HEK293 (cell line): ENCODE results near the gene SLC25A45.

Source experiments
- BCL11B ChIP-seq: fragments of 450-650 bp; formaldehyde crosslinking; IDR thresholded peaks from 2 replicates; pipeline ENCODE4 v1.5.1; 2016; ENCODE audit warnings: low read depth, missing biosample characterization, missing genetic modification characterization
- HOXD13 ChIP-seq: sonication (generic); formaldehyde crosslinking; IDR thresholded peaks from 2 replicates; pipeline ENCODE4 v1.8.0; 2022; ENCODE audit warnings: missing genetic modification reagents, borderline replicate concordance
- IKZF3 ChIP-seq: fragments of 450-650 bp; IDR thresholded peaks from 2 replicates; pipeline ENCODE4 v1.5.0; 2018; ENCODE audit warnings: missing biosample characterization, mild to moderate bottlenecking, missing genetic modification characterization, moderate library complexity
- SETDB1 ChIP-seq: IDR thresholded peaks from one replicate; pipeline ENCODE4 v1.6.1; 2017; ENCODE audit warnings: mild to moderate bottlenecking, low read length, moderate library complexity, mixed read lengths; ENCODE audit not compliant: insufficient read length
- YY2 ChIP-seq: fragments of 450-650 bp; formaldehyde crosslinking; IDR thresholded peaks from 2 replicates; pipeline ENCODE4 v1.5.1; 2016; ENCODE audit warnings: missing biosample characterization, missing genetic modification characterization
- ZBTB1 ChIP-seq: fragments of 450-650 bp; formaldehyde crosslinking; IDR thresholded peaks from 2 replicates; pipeline ENCODE4 v1.5.1; 2016; ENCODE audit warnings: missing biosample characterization, missing genetic modification characterization
- ZBTB17 ChIP-seq: fragments of 450-650 bp; formaldehyde crosslinking; IDR thresholded peaks from 2 replicates; pipeline ENCODE4 v1.5.1; 2016; ENCODE audit warnings: missing biosample characterization, missing genetic modification characterization
- ZNF169 ChIP-seq: fragments of 450-650 bp; formaldehyde crosslinking; IDR thresholded peaks from 2 replicates; pipeline ENCODE4 v1.5.1; 2016; ENCODE audit warnings: missing biosample characterization, missing genetic modification characterization
- ZNF174 ChIP-seq: fragments of 450-650 bp; formaldehyde crosslinking; IDR thresholded peaks from 2 replicates; pipeline ENCODE4 v1.5.0; 2017; ENCODE audit warnings: missing biosample characterization, mild to moderate bottlenecking, missing genetic modification characterization
- ZNF19 ChIP-seq: fragments of 450-650 bp; formaldehyde crosslinking; IDR thresholded peaks from 2 replicates; pipeline ENCODE4; 2016; ENCODE audit warnings: missing biosample characterization, missing genetic modification characterization, low read depth
- ZNF214 ChIP-seq: fragments of 450-650 bp; formaldehyde crosslinking; IDR thresholded peaks from 2 replicates; pipeline ENCODE4 v1.5.1; 2017; ENCODE audit warnings: missing biosample characterization, mild to moderate bottlenecking, missing genetic modification characterization, borderline replicate concordance
- ZNF292 ChIP-seq: fragments of 450-650 bp; formaldehyde crosslinking; IDR thresholded peaks from 2 replicates; pipeline ENCODE4 v1.5.1; 2016; ENCODE audit warnings: low read depth, missing biosample characterization, missing genetic modification characterization, borderline replicate concordance
- ZNF473 ChIP-seq: fragments of 450-650 bp; formaldehyde crosslinking; IDR thresholded peaks from 2 replicates; pipeline ENCODE4 v1.5.1; 2017; ENCODE audit warnings: missing biosample characterization, missing genetic modification characterization
- ZNF510 ChIP-seq: fragments of 450-650 bp; formaldehyde crosslinking; IDR thresholded peaks from 2 replicates; pipeline ENCODE4 v1.5.1; 2018; ENCODE audit warnings: mild to moderate bottlenecking, missing genetic modification characterization, missing biosample characterization; ENCODE audit not compliant: insufficient replicate concordance
- ZNF514 ChIP-seq: fragments of 450-650 bp; formaldehyde crosslinking; IDR thresholded peaks from 2 replicates; pipeline ENCODE4 v1.5.1; 2016; ENCODE audit warnings: missing biosample characterization, missing genetic modification characterization
- ZNF548 ChIP-seq: fragments of 450-650 bp; formaldehyde crosslinking; IDR thresholded peaks from 2 replicates; pipeline ENCODE4 v1.5.1; 2016; ENCODE audit warnings: missing biosample characterization, missing genetic modification characterization
- ZNF561 ChIP-seq: fragments of 450-650 bp; IDR thresholded peaks from 2 replicates; pipeline ENCODE4 v1.5.1; 2018; ENCODE audit warnings: missing biosample characterization, missing genetic modification characterization, borderline replicate concordance
- ZNF610 ChIP-seq: fragments of 450-650 bp; formaldehyde crosslinking; IDR thresholded peaks from 2 replicates; pipeline ENCODE4 v1.5.1; 2016; ENCODE audit warnings: missing biosample characterization, missing genetic modification characterization, borderline replicate concordance
- ZNF621 ChIP-seq: fragments of 450-650 bp; formaldehyde crosslinking; IDR thresholded peaks from 2 replicates; pipeline ENCODE4 v1.5.1; 2017; ENCODE audit warnings: missing biosample characterization, missing genetic modification characterization
- ZNF658 ChIP-seq: fragments of 450-650 bp; formaldehyde crosslinking; IDR thresholded peaks from 2 replicates; pipeline ENCODE4; 2016; ENCODE audit warnings: missing biosample characterization, missing genetic modification characterization
- ZNF677 ChIP-seq: fragments of 450-650 bp; IDR thresholded peaks from 2 replicates; pipeline ENCODE4 v1.5.0; 2018; ENCODE audit warnings: missing biosample characterization, mild to moderate bottlenecking, missing genetic modification characterization, moderate library complexity
- ZNF76 ChIP-seq: fragments of 450-650 bp; formaldehyde crosslinking; IDR thresholded peaks from 2 replicates; pipeline ENCODE4; 2016; ENCODE audit warnings: low read depth, missing biosample characterization, missing genetic modification characterization, borderline replicate concordance
- ZNF785 ChIP-seq: fragments of 450-650 bp; formaldehyde crosslinking; IDR thresholded peaks from 2 replicates; pipeline ENCODE4 v1.5.1; 2016; ENCODE audit warnings: missing biosample characterization, missing genetic modification characterization
- TF ChIP-seq, protein P1 (sequence below): sonication (generic); formaldehyde crosslinking; IDR thresholded peaks from 2 replicates; pipeline ENCODE4 v1.8.1; 2022; ENCODE audit warnings: mild to moderate bottlenecking, moderate library complexity, missing genetic modification reagents
- TF ChIP-seq, protein P2 (sequence below): fragments of 450-650 bp; formaldehyde crosslinking; optimal IDR thresholded peaks from 2 replicates; pipeline ENCODE3; 2016; ENCODE audit warnings: missing biosample characterization, mild to moderate bottlenecking, missing genetic modification characterization
- TF ChIP-seq, protein P3 (sequence below): fragments of 450-650 bp; formaldehyde crosslinking; IDR thresholded peaks from 2 replicates; pipeline ENCODE4 v1.5.1; 2016; ENCODE audit warnings: missing biosample characterization, missing genetic modification characterization
- TF ChIP-seq, protein P4 (sequence below): fragments of 450-650 bp; formaldehyde crosslinking; IDR thresholded peaks from 2 replicates; pipeline ENCODE4 v1.5.1; 2016; ENCODE audit warnings: missing biosample characterization, missing genetic modification characterization
- TF ChIP-seq, protein P5 (sequence below): fragments of 450-650 bp; formaldehyde crosslinking; IDR thresholded peaks from 2 replicates; pipeline ENCODE4 v1.5.1; 2016; ENCODE audit warnings: missing biosample characterization, missing genetic modification characterization
- TF ChIP-seq, protein P6 (sequence below): fragments of 450-650 bp; formaldehyde crosslinking; IDR thresholded peaks from 2 replicates; pipeline ENCODE4 v1.5.1; 2016; ENCODE audit warnings: missing biosample characterization, missing genetic modification characterization
- TF ChIP-seq, protein P7 (sequence below): fragments of 450-650 bp; formaldehyde crosslinking; IDR thresholded peaks from 2 replicates; pipeline ENCODE4 v1.5.1; 2016; ENCODE audit warnings: missing biosample characterization, missing genetic modification characterization

The SLC25A45 gene

DNA sequence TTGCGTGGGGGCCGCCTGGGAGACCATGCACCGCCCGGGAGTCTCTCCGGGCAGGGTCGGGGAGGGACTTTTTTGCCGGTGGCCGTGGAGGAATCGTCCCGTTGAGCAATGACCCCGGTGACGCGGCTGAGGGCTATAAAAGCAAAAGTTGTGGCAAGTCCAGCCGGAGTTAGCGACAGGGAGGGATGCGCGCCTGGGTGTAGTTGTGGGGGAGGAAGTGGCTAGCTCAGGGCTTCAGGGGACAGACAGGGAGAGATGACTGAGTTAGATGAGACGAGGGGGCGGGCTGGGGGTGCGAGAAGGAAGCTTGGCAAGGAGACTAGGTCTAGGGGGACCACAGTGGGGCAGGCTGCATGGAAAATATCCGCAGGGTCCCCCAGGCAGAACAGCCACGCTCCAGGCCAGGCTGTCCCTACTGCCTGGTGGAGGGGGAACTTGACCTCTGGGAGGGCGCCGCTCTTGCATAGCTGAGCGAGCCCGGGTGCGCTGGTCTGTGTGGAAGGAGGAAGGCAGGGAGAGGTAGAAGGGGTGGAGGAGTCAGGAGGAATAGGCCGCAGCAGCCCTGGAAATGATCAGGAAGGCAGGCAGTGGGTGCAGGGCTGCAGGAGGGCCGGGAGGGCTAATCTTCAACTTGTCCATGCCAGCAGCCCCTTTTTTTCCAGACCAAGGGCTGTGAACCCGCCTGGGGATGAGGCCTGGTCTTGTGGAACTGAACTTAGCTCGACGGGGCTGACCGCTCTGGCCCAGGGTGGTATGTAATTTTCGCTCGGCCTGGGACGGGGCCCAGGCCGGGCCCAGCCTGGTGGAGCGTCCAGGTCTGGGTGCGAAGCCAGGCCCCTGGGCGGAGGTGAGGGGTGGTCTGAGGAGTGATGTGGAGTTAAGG, 40.4 kb upstream of the SLC25A45 start, which contains the start of gene NEAT1 (continued):
- TF ChIP-seq, protein P1, sequence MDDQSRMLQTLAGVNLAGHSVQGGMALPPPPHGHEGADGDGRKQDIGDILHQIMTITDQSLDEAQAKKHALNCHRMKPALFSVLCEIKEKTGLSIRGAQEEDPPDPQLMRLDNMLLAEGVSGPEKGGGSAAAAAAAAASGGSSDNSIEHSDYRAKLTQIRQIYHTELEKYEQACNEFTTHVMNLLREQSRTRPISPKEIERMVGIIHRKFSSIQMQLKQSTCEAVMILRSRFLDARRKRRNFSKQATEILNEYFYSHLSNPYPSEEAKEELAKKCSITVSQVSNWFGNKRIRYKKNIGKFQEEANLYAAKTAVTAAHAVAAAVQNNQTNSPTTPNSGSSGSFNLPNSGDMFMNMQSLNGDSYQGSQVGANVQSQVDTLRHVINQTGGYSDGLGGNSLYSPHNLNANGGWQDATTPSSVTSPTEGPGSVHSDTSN (CRISPR knock-in tag): no peak
- TF ChIP-seq ZNF548 (tag by site-specific recombination) (no peak), ZNF510 (tag by site-specific recombination) (no peak), ZNF76 (tag by site-specific recombination) (peak; percentile 59), BCL11B (peak; percentile 79), SETDB1 (no peak), HOXD13 (CRISPR knock-in tag) (no peak), ZNF292 (tag by site-specific recombination) (no peak), ZNF658 (no peak), ZNF514 (tag by site-specific recombination) (0 out of 2 replicates have a peak, but pooled peaks have one; percentile 20), IKZF3 (no peak), ZNF19 (tag by site-specific recombination) (no peak), ZNF621 (tag by site-specific recombination) (no peak), ZNF785 (tag by site-specific recombination) (no peak), YY2 (tag by site-specific recombination) (peak; percentile 60; the same call in 1 of the 2 replicates), ZNF610 (tag by site-specific recombination) (no peak), ZBTB17 (no peak; the same call in 1 of the 2 replicates), ZNF561 (tag by site-specific recombination) (no peak), ZNF169 (tag by site-specific recombination) (no peak; the same call in 1 of the 2 replicates), ZNF214 (no peak), ZBTB1 (tag by site-specific recombination) (no peak), ZNF473 (0 out of 2 replicates have a peak, but pooled peaks have one; percentile 11), ZNF174 (tag by site-specific recombination) (no peak), ZNF677 (tag by site-specific recombination) (no peak)
- TF ChIP-seq, protein P2, sequence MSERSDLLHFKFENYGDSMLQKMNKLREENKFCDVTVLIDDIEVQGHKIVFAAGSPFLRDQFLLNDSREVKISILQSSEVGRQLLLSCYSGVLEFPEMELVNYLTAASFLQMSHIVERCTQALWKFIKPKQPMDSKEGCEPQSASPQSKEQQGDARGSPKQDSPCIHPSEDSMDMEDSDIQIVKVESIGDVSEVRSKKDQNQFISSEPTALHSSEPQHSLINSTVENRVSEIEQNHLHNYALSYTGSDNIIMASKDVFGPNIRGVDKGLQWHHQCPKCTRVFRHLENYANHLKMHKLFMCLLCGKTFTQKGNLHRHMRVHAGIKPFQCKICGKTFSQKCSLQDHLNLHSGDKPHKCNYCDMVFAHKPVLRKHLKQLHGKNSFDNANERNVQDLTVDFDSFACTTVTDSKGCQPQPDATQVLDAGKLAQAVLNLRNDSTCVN (tag by site-specific recombination): peak; percentile 76
- TF ChIP-seq, protein P3, sequence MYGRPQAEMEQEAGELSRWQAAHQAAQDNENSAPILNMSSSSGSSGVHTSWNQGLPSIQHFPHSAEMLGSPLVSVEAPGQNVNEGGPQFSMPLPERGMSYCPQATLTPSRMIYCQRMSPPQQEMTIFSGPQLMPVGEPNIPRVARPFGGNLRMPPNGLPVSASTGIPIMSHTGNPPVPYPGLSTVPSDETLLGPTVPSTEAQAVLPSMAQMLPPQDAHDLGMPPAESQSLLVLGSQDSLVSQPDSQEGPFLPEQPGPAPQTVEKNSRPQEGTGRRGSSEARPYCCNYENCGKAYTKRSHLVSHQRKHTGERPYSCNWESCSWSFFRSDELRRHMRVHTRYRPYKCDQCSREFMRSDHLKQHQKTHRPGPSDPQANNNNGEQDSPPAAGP (tag by site-specific recombination): no peak; the same call in none of the 2 replicates
- TF ChIP-seq, protein P4, sequence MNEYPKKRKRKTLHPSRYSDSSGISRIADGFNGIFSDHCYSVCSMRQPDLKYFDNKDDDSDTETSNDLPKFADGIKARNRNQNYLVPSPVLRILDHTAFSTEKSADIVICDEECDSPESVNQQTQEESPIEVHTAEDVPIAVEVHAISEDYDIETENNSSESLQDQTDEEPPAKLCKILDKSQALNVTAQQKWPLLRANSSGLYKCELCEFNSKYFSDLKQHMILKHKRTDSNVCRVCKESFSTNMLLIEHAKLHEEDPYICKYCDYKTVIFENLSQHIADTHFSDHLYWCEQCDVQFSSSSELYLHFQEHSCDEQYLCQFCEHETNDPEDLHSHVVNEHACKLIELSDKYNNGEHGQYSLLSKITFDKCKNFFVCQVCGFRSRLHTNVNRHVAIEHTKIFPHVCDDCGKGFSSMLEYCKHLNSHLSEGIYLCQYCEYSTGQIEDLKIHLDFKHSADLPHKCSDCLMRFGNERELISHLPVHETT (tag by site-specific recombination): peak; percentile 78
- TF ChIP-seq, protein P5, sequence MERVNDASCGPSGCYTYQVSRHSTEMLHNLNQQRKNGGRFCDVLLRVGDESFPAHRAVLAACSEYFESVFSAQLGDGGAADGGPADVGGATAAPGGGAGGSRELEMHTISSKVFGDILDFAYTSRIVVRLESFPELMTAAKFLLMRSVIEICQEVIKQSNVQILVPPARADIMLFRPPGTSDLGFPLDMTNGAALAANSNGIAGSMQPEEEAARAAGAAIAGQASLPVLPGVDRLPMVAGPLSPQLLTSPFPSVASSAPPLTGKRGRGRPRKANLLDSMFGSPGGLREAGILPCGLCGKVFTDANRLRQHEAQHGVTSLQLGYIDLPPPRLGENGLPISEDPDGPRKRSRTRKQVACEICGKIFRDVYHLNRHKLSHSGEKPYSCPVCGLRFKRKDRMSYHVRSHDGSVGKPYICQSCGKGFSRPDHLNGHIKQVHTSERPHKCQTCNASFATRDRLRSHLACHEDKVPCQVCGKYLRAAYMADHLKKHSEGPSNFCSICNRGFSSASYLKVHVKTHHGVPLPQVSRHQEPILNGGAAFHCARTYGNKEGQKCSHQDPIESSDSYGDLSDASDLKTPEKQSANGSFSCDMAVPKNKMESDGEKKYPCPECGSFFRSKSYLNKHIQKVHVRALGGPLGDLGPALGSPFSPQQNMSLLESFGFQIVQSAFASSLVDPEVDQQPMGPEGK: peak; percentile 63; the same call in 1 of the 2 replicates
- TF ChIP-seq, protein P6, sequence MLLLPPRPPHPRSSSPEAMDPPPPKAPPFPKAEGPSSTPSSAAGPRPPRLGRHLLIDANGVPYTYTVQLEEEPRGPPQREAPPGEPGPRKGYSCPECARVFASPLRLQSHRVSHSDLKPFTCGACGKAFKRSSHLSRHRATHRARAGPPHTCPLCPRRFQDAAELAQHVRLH (tag by site-specific recombination): peak; percentile 21; the same call in 1 of the 2 replicates
- TF ChIP-seq, protein P7, sequence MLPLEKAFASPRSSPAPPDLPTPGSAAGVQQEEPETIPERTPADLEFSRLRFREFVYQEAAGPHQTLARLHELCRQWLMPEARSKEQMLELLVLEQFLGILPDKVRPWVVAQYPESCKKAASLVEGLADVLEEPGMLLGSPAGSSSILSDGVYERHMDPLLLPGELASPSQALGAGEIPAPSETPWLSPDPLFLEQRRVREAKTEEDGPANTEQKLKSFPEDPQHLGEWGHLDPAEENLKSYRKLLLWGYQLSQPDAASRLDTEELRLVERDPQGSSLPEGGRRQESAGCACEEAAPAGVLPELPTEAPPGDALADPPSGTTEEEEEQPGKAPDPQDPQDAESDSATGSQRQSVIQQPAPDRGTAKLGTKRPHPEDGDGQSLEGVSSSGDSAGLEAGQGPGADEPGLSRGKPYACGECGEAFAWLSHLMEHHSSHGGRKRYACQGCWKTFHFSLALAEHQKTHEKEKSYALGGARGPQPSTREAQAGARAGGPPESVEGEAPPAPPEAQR (tag by site-specific recombination): peak; percentile 63; the same call in 1 of the 2 replicates
